SW480 (cell line): ENCODE data around the gene HMCN2.
"Not testable (repeated sequence)": the region's sequence is repeated elsewhere in the genome, so short reads cannot be mapped to it uniquely, and the experiment has no call there.

Experiments used
- DNase-seq: peaks from one replicate; pipeline ENCODE4 v3.0.0-alpha.2; 2016; ENCODE audit warnings: low spot score

HMCN2 gene

GRCh38 chr9:130240410-130241197 is 25.0 kb upstream of the HMCN2 start:
- peak; percentile 75 for DNase-seq

- DNase-seq = no peak
These were observed 24.4 kb upstream of the HMCN2 start for GRCh38 chr9:130241198-130241535.

GRCh38 chr9:130242270-130243014 is 23.1 kb upstream of the HMCN2 start:
- DNase-seq = no peak

- peak; percentile 64 for DNase-seq
These were observed 22.3 kb upstream of the HMCN2 start for GRCh38 chr9:130243015-130243881.

GRCh38 chr9:130243882-130244170 is 21.7 kb upstream of the HMCN2 start:
- DNase-seq = no peak

- DNase-seq = no peak
These were observed 20.9 kb upstream of the HMCN2 start for GRCh38 chr9:130244548-130245165.

- DNase-seq = no peak
These were observed 20.1 kb upstream of the HMCN2 start for GRCh38 chr9:130245474-130245873.

- DNase-seq = no peak
These were observed 19.4 kb upstream of the HMCN2 start for GRCh38 chr9:130246126-130246525.

- DNase-seq = no peak
These were observed 10.6 kb upstream of the HMCN2 start for GRCh38 chr9:130254747-130255630.

- DNase-seq = no peak
These were observed 9.9 kb upstream of the HMCN2 start for GRCh38 chr9:130255631-130256134.

- DNase-seq = no peak
These were observed 8.9 kb upstream of the HMCN2 start for GRCh38 chr9:130256644-130257043.

- not testable (repeated sequence) for DNase-seq
These were observed 7.4 kb upstream of the HMCN2 start for GRCh38 chr9:130258137-130258536.

GRCh38 chr9:130259044-130259443 is 6.5 kb upstream of the HMCN2 start:
- no peak for DNase-seq

- DNase-seq = no peak
These were observed 4.5 kb upstream of the HMCN2 start for GRCh38 chr9:130260816-130261765.

GRCh38 chr9:130262061-130262745 is 3.4 kb upstream of the HMCN2 start:
- no peak for DNase-seq

GRCh38 chr9:130262771-130263170 is 2.8 kb upstream of the HMCN2 start:
- no peak for DNase-seq

- peak; percentile 34 for DNase-seq
These were observed 1.8 kb upstream of the HMCN2 start for GRCh38 chr9:130263601-130264413.
